ENCODE data around the gene HSD3B7.

Gene HSD3B7

GRCh38 chr16:31023252-31023602 lies 38.2 kb downstream of the HSD3B7 start:
- no peak for DNase-seq (ENCODE audit: low read depth in 2 of 2)

- no peak for DNase-seq (ENCODE audit: low read depth in 2 of 2)
These were observed 38.7 kb downstream of the HSD3B7 start for GRCh38 chr16:31023627-31024226.

GRCh38 chr16:31025339-31025738 lies 40.3 kb downstream of the HSD3B7 start:
- DNase-seq (ENCODE audit: low read depth in 2 of 2): no peak

GRCh38 chr16:31029272-31029671 lies 44.3 kb downstream of the HSD3B7 start:
- no peak for DNase-seq (ENCODE audit: low read depth in 2 of 2)

- DNase-seq (ENCODE audit: low read depth in 2 of 2): no peak
These were observed 46.3 kb downstream of the HSD3B7 start for GRCh38 chr16:31031276-31031675.

GRCh38 chr16:31032736-31033708 lies 48.0 kb downstream of the HSD3B7 start, which contains the start of gene STX4:
STX4 (plus strand) TSS chr16:31033558; CDS start chr16:31033806, 248 bp downstream.
- DNase-seq (ENCODE audit: low read depth in 2 of 2): peak; percentile 93 to 94

GRCh38 chr16:31033709-31034492 lies 48.9 kb downstream of the HSD3B7 start:
- DNase-seq (ENCODE audit: low read depth in 2 of 2): peak; percentile 77 to 83

- no peak for DNase-seq (ENCODE audit: low read depth in 2 of 2)
These were observed 51.7 kb downstream of the HSD3B7 start for GRCh38 chr16:31036691-31037090.
